T-helper 2 cell (primary cell): ENCODE data around the gene PORCN.

ENCODE experiments used
- DNase-seq, 5 experiments: peaks; one replicate each; pipeline versions ENCODE4 v3.0.0 to v3.0.0-alpha.2; 2012 to 2022
- total RNA-seq, 2 donors: gene quantifications; one replicate each; lab custom pipeline; 2026; lab: John Stamatoyannopoulos, UW

PORCN gene
- total RNA-seq = 8.1 to 9.0 reads per million in 2 donors

GRCh38 chrX:48508400-48509244 lies at the start of gene PORCN:
Gene PORCN, plus strand, starts transcription at chrX:48508992. Its CDS starts 829 bp downstream, at chrX:48509821.
- peak; percentile 58 to 82 (median 65) for DNase-seq

GRCh38 chrX:48459483-48459882 lies 49.3 kb upstream of the PORCN start:
- DNase-seq = no peak

GRCh38 chrX:48460031-48460430 lies 48.8 kb upstream of the PORCN start:
- DNase-seq = no peak

GRCh38 chrX:48460606-48461005 lies 48.2 kb upstream of the PORCN start:
- no peak for DNase-seq

- DNase-seq = no peak
Measured at GRCh38 chrX:48461830-48462229, 47.0 kb upstream of the PORCN start.

GRCh38 chrX:48465336-48465933 lies 43.4 kb upstream of the PORCN start:
- no peak for DNase-seq

GRCh38 chrX:48466696-48467095 lies 42.1 kb upstream of the PORCN start:
- no peak for DNase-seq

GRCh38 chrX:48467281-48467761 lies 41.5 kb upstream of the PORCN start:
- no peak for DNase-seq

GRCh38 chrX:48468247-48468671 lies 40.5 kb upstream of the PORCN start:
- peak in 3 of 5 experiments; percentile 9 to 60 (median 40) for DNase-seq

- peak in 3 of 5 experiments; percentile 10 to 54 (median 22) for DNase-seq
Measured at GRCh38 chrX:48468693-48469691, 39.8 kb upstream of the PORCN start.

GRCh38 chrX:48470110-48470832 lies 38.5 kb upstream of the PORCN start, which contains the start of gene SLC38A5:
Gene SLC38A5, minus strand, starts transcription at chrX:48470260. Its CDS starts 2,336 bp downstream, at chrX:48467924.
- DNase-seq = no peak

- no peak for DNase-seq
Measured at GRCh38 chrX:48470833-48471118, 38.0 kb upstream of the PORCN start.

- DNase-seq = no peak
Measured at GRCh38 chrX:48471504-48471903, 37.3 kb upstream of the PORCN start.

GRCh38 chrX:48472225-48472624 lies 36.6 kb upstream of the PORCN start:
- DNase-seq = no peak

- no peak for DNase-seq
Measured at GRCh38 chrX:48472851-48473703, 35.7 kb upstream of the PORCN start.

- DNase-seq = no peak
Measured at GRCh38 chrX:48473704-48473990, 35.1 kb upstream of the PORCN start.

- peak in 1 of 5 experiments; percentile 56 for DNase-seq
Measured at GRCh38 chrX:48474127-48474526, 34.7 kb upstream of the PORCN start.

- DNase-seq = no peak
Measured at GRCh38 chrX:48474581-48474980, 34.2 kb upstream of the PORCN start.

GRCh38 chrX:48475296-48475695 lies 33.5 kb upstream of the PORCN start:
- peak in 1 of 5 experiments; percentile 39 for DNase-seq

GRCh38 chrX:48475774-48476577 lies 32.8 kb upstream of the PORCN start, which contains the start of gene FTSJ1:
Gene FTSJ1, plus strand, starts transcription at chrX:48476199. Its CDS starts 1,849 bp downstream, at chrX:48478048.
- DNase-seq = peak; percentile 62 to 97 (median 86)
